ES-I3 (cell line): ENCODE measurements around the gene GRIA2.

Experiments used
- H3K36me3 ChIP-seq: 2 replicates; pipeline ENCODE4 v1.6.1; 2013; ENCODE audit warnings: mild to moderate bottlenecking, low read length, control low read depth, moderate library complexity; ENCODE audit not compliant: insufficient read depth
- H3K4me1 ChIP-seq: 2 replicates; pipeline ENCODE4 v1.6.1; 2013; ENCODE audit warnings: mild to moderate bottlenecking, control low read depth, low read length; ENCODE audit not compliant: insufficient read depth
- H3K9ac ChIP-seq: 2 replicates; pipeline ENCODE4 v1.6.1; 2013; ENCODE audit warnings: low read depth, mild to moderate bottlenecking, low read length, moderate library complexity
- H3K9me3 ChIP-seq: 2 replicates; pipeline ENCODE4 v1.6.1; 2013; ENCODE audit warnings: mild to moderate bottlenecking, low read length, moderate library complexity; ENCODE audit not compliant: control insufficient read depth, insufficient read depth

The GRIA2 gene

DNA sequence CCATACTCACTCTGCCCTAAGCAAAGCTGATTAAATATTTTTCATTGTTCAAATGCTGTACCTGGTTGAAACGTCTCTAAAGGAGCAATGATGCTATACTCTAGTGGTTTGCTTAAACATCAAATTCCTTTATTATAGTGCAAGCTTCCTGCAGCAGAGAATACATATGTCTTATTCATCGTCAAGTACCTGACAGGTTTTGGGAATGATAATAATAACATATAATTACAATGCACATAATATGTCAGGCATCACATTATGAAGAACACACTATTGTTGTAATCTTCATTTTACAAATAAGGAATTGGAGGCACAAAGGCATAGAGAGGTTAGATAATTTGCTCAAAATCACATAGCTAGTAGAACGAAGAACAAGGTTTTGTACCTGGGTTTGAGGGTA, 151.6 kb downstream of the GRIA2 start:
- Histone ChIP-seq H3K9ac (no peak overlapping the region), H3K4me1 (no peaks in the 10 kb centered on the region), H3K9me3 (no peaks in the 10 kb centered on the region), H3K36me3 (no peaks in the 10 kb centered on the region)

- H3K36me3 ChIP-seq, result no peaks in the 10 kb centered on the region
- no peak overlapping the region for H3K9ac ChIP-seq
- H3K4me1 ChIP-seq, result no peaks in the 10 kb centered on the region
- no peaks in the 10 kb centered on the region for H3K9me3 ChIP-seq
Observed at GRCh38 chr4:157372567-157372966, 152.0 kb downstream of the GRIA2 start.

DNA sequence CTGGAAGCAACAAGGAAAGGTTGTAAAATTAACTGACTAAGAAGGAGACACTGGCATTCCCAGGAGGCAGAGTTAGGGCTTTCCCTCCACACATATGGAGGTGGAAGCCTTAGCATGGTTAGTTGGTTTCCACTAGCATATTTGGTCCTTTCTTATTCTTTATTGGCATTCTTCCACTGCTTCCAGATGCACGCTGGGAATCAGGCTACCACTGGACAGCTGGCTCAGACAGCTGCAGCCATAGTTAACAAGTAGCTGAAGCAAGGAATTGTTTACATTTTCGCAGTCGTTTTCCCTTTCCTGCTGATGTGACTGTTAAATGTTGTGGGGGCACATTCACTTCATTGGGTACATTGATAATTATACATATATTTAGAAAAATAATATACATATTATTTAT, 169.2 kb downstream of the GRIA2 start:
- Histone ChIP-seq H3K4me1 (no peaks in the 10 kb centered on the region), H3K9me3 (no peaks in the 10 kb centered on the region), H3K9ac (no peak overlapping the region), H3K36me3 (no peaks in the 10 kb centered on the region)

GRCh38 chr4:157405070-157405469, 184.5 kb downstream of the GRIA2 start:
- Histone ChIP-seq H3K9me3 (no peaks in the 10 kb centered on the region), H3K4me1 (no peaks in the 10 kb centered on the region), H3K36me3 (no peaks in the 10 kb centered on the region), H3K9ac (no peak overlapping the region)
